ENCODE measurements around the gene BTBD18. TPM values are rescaled to one million over a fixed set of nuclear protein-coding genes. Genes with fewer than 3 reads are reported as not detected.
"Not testable (repeated sequence)": the region's sequence is repeated elsewhere in the genome, so short reads cannot be mapped to it uniquely, and the experiment has no call there.

Gene BTBD18
- total and polyA plus RNA-seq, 7 donors = 0.03 TPM; not detected in 6

DNA sequence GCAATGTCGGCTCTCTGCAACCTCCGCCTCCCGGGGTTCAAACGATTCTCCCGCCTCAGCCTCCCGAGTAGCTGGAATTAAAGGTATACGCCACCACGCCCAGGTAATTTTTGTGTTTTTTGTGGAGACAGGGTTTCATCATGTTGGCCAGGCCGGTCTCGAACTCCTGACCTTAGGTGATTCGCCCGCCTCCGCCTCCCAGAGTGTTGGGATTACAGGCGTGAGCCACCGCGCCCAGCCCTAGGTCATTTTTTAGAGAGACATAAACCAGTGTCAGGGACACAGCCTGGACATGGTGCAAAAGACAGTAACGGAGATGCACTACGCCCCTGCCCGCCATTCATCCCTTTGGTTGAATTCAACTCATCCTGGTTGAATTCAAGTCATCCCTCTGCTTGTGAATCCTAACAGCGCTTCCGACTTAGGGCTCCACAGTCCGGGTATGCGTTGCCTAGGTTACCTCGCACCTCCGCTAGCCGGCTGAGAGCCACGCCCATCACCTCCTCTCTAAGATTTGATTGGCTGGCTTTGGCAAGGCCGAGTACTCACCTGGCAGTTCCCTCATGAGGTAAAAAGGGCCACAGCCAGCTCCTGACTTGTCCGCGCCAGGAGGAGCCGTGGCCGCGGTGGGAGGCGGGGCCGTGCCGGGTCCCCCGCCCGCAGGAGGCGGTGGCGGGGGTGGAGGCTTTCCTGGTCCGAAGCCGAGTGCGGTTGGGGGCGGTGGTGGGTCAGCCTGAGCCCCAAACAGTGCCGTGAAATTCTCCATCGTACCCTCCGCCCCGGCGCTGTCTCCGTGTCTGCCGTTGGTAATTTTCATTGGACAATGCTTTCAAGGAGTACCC, 40.0 kb downstream of the BTBD18 start, which contains the start of gene MED19:
MED19 (minus strand) TSS at position 802 of the 842 bp plus-strand sequence; CDS start at position 766, 36 bp downstream.
- DNase-seq (peak; percentile 80 to 88), ATAC-seq (peak; percentile 48 to 67 (median 52))
- TF ChIP-seq, protein P1, sequence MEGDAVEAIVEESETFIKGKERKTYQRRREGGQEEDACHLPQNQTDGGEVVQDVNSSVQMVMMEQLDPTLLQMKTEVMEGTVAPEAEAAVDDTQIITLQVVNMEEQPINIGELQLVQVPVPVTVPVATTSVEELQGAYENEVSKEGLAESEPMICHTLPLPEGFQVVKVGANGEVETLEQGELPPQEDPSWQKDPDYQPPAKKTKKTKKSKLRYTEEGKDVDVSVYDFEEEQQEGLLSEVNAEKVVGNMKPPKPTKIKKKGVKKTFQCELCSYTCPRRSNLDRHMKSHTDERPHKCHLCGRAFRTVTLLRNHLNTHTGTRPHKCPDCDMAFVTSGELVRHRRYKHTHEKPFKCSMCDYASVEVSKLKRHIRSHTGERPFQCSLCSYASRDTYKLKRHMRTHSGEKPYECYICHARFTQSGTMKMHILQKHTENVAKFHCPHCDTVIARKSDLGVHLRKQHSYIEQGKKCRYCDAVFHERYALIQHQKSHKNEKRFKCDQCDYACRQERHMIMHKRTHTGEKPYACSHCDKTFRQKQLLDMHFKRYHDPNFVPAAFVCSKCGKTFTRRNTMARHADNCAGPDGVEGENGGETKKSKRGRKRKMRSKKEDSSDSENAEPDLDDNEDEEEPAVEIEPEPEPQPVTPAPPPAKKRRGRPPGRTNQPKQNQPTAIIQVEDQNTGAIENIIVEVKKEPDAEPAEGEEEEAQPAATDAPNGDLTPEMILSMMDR (IDR thresholded peaks at IDR 0.05) = no peak
- H3K4me3 ChIP-seq = peak within 1 kb of the TSS; percentile 93
- H3K36me3 ChIP-seq (ENCODE audit: insufficient read depth in 1 of 2, low read depth in 1 of 2) = peaks cover 0 to 17% of the 10 kb centered on the region in 2 donors
- H3K27ac ChIP-seq = peak within 1 kb of the TSS; percentile 88
- peaks cover 36% of the 10 kb centered on the region for H3K4me1 ChIP-seq
- no peaks in the 10 kb centered on the region for H3K27me3 ChIP-seq (ENCODE audit: insufficient read depth in 3 of 3, low read length in 2 of 3)
- WGBS, 3 donors = 5 to 7% (median 6%) methylated on average over 51 of the region's 51 CpGs
- intact Hi-C loops (cut with DNase I) = loop anchor here in 1 of 2 donors (1.0 to 5.0 kb wide), 2 partner anchors 30 to 44 kb away; partner anchors contain the start of genes SELENOH and ZDHHC5
- no peaks in the 10 kb centered on the region for H3K9me3 ChIP-seq

DNA sequence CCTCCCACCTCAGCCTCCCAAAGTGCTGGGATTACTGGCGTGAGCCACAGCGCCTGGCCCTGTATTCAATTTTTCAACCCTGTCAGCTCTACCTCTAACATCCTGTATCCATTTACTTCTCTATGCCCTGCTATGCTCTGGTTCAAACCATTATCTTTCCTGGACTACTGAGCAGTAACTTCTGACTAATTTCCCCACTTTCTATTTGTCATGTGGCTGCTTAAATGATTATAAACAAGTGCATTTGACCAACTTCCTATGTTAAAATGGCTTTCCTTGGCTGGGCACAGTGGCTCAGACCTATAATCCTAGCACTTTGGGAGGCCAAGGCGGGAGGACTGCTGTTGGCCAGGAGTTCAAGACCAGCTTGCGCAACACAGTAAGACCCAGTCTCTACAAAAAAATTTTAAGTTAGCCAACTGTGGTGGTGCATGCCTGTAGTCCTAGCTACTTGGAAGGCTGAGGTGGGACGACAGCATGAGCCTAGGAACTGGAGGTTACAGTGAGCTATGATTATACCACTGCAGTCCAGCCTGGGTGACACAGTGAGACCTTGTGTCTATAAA, 41.7 kb downstream of the BTBD18 start:
- TF ChIP-seq, protein P1 (IDR thresholded peaks at IDR 0.05) = no peak
- H3K9me3 ChIP-seq = no peaks in the 10 kb centered on the region
- no peak overlapping the region for H3K4me3 ChIP-seq
- DNase-seq (no peak), ATAC-seq (no peak)
- 89 to 95% (median 92%) methylated on average over 5 of the region's 5 CpGs for WGBS, 3 donors
- peaks cover 0 to 29% of the 10 kb centered on the region in 2 donors for H3K36me3 ChIP-seq (ENCODE audit: insufficient read depth in 1 of 2, low read depth in 1 of 2)
- H3K27ac ChIP-seq = no peak overlapping the region
- no peaks in the 10 kb centered on the region for H3K27me3 ChIP-seq (ENCODE audit: insufficient read depth in 3 of 3, low read length in 2 of 3)
- intact Hi-C loops (cut with DNase I) = loop anchor here (5.0 kb wide), 2 partner anchors 38 to 43 kb away; partner anchors contain the start of gene ZDHHC5 (in 1 of the 2)
- H3K4me1 ChIP-seq = peaks cover 32% of the 10 kb centered on the region

DNA sequence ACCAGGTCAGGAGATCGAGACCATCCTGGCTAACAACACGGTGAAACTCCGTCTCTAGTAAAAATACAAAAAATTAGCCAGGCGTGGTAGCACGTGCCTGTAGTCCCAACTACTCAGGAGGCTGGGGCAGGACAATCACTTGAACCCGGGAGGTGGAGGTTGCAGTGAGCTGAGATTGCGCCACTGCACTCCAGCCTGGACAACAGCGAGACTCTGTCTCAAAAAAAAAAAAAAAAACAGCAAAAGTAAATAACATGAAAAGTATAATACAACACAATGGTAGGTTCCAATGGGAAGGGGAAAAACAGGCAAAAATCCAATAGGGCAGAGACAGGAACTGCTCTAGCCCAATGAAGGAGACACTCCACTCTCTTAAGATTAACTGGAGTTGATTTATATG, 46.2 kb downstream of the BTBD18 start:
- DNase-seq, ATAC-seq: not testable (repeated sequence)
- H3K36me3 ChIP-seq (ENCODE audit: insufficient read depth in 1 of 2, low read depth in 1 of 2) = peaks cover 0 to 73% of the 10 kb centered on the region in 2 donors

DNA sequence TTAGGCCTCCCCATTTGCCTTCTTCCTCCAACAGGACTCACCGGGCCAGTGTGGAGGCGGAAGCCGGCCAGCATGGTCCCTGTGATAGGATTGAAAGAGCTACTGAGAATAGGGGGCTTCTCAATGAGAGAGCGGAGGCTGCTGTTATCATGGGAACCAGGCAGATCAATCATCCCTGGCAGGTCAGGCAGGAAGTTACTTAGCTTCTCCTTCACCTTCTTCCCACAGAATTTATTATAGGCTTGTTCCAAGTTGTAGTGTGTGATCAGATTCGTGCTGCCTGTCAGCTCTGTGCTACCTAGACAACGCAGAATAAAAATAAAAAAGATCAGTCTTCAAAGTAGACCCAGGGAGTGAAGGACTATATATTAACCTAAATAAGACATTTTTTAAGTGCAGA, 46.7 kb downstream of the BTBD18 start:
- 91 to 92% (median 91%) methylated on average over 6 of the region's 6 CpGs for WGBS, 3 donors
- intact Hi-C loops (cut with DNase I) = loop anchor here in 1 of 2 donors (5.0 kb wide), 1 partner anchor 33 kb away; no protein-coding TSS in a partner anchor
- Histone ChIP-seq H3K27ac (no peak overlapping the region), H3K9me3 (no peaks in the 10 kb centered on the region), H3K27me3 (ENCODE audit: insufficient read depth in 3 of 3, low read length in 2 of 3) (no peaks in the 10 kb centered on the region), H3K4me1 (peaks cover 1% of the 10 kb centered on the region), H3K36me3 (ENCODE audit: insufficient read depth in 1 of 2, low read depth in 1 of 2) (peaks cover 0 to 78% of the 10 kb centered on the region in 2 donors), H3K4me3 (no peak overlapping the region)
- TF ChIP-seq, protein P1 (IDR thresholded peaks at IDR 0.05) = no peak
- no peak for DNase-seq
- ATAC-seq = no peak

More for the DNA sequence above, 46.2 kb downstream of the BTBD18 start:
- not testable (repeated sequence) for H3K9me3 ChIP-seq; H3K4me1 ChIP-seq; H3K27me3 ChIP-seq (ENCODE audit: insufficient read depth in 3 of 3, low read length in 2 of 3); H3K4me3 ChIP-seq; H3K27ac ChIP-seq
- WGBS, 3 donors = 91 to 94% (median 93%) methylated on average over 8 of the region's 8 CpGs
- intact Hi-C loops (cut with DNase I) = loop anchor here in 1 of 2 donors (5.0 kb wide), 1 partner anchor 33 kb away; no protein-coding TSS in a partner anchor

DNA sequence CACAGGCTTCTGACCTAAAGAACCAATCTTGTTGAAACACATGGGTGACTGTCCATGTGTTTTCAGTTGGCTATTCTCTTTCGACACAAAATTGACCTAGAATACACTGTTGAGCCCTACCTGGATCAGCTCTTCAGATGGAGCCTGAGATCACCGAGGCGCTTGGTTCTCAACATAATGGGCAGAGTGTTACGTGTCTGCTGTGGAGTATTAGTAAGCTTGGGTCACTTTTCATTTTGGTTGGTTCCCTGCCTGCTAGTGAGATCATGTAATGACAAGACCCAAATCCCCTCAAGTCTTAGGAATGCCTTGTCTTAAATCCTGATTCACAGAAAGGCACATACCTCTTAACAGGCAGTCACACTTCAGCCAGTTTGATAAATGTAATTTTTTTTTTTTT, 48.3 kb downstream of the BTBD18 start:
- Histone ChIP-seq H3K4me3 (no peak overlapping the region), H3K36me3 (ENCODE audit: insufficient read depth in 1 of 2, low read depth in 1 of 2) (peaks cover 0 to 85% of the 10 kb centered on the region in 2 donors), H3K4me1 (no peaks in the 10 kb centered on the region), H3K27me3 (ENCODE audit: insufficient read depth in 3 of 3, low read length in 2 of 3) (no peaks in the 10 kb centered on the region), H3K27ac (no peak overlapping the region), H3K9me3 (no peaks in the 10 kb centered on the region)
- no peak for ATAC-seq
- WGBS, 3 donors = 83 to 92% (median 84%) methylated on average over 4 of the region's 4 CpGs
- TF ChIP-seq, protein P1 (IDR thresholded peaks at IDR 0.05) = no peak
- no peak for DNase-seq
- intact Hi-C loops (cut with DNase I) = no loop called here
